OCI-LY7 (cell line): Measurements from ENCODE around the gene ADGRF1. TPM values are rescaled to one million over a fixed set of nuclear protein-coding genes. Genes with fewer than 3 reads are reported as not detected.
A peak's percentile ranks its signal among the peaks of the same experiment; 100 is the strongest.

Experiments used
- BruUV-seq: library from RNA; stranded (reverse); fragments of 400-500 nt; replicated peaks from 2 replicates; lab custom pipeline; 2021; lab: Mats Ljungman, UMichigan
- CTCF ChIA-PET: fragments of 300-600 bp; sonication (Branson Sonifier 250); formaldehyde crosslinking; loops from one replicate; lab custom pipeline; 2022; ENCODE audit warnings: antibody characterized with exemption; ENCODE audit not compliant: unreplicated experiment; lab: Charles Lee
- POLR2A ChIA-PET: fragments of 300-600 bp; sonication (Branson Sonifier 250); formaldehyde crosslinking; loops from one replicate; lab custom pipeline; 2022; ENCODE audit warnings: antibody characterized with exemption; lab: Charles Lee
- DNase-seq: peaks from one replicate; pipeline ENCODE4 v3.0.0-alpha.2; 2015; ENCODE audit warnings: low spot score
- H2AFZ ChIP-seq: fragments of 200-600 bp; sonication (generic), shearing (Covaris generic); 2 replicates; pipeline ENCODE4 v1.6.1; 2014; ENCODE audit warnings: mild to moderate bottlenecking, antibody characterized with exemption, low read length, moderate library complexity
- H3K27ac ChIP-seq: fragments of 200-600 bp; sonication (generic); 2 replicates; pipeline ENCODE4 v1.5.1; 2014; ENCODE audit warnings: mixed run types, low read depth, mild to moderate bottlenecking, moderate library complexity, low read length, inconsistent platforms; ENCODE audit not compliant: poor library complexity, severe bottlenecking
- H3K36me3 ChIP-seq: fragments of 200-600 bp; sonication (generic); 2 replicates; pipeline ENCODE4 v1.6.1; 2014; ENCODE audit warnings: mild to moderate bottlenecking, antibody characterized with exemption, low read length, moderate library complexity, mixed read lengths; ENCODE audit not compliant: insufficient read depth
- H3K4me1 ChIP-seq: fragments of 200-600 bp; sonication (generic); 2 replicates; pipeline ENCODE4 v1.5.1; 2014; ENCODE audit warnings: mild to moderate bottlenecking, low read length; ENCODE audit not compliant: insufficient read depth, poor library complexity, severe bottlenecking
- H3K4me2 ChIP-seq: fragments of 200-600 bp; sonication (generic); 2 replicates; pipeline ENCODE4 v1.6.1; 2014; ENCODE audit warnings: mild to moderate bottlenecking, low read length
- H3K4me3 ChIP-seq: fragments of 200-600 bp; sonication (generic); 2 replicates; pipeline ENCODE4 v1.5.1; 2014; ENCODE audit warnings: mild to moderate bottlenecking, low read depth, low read length; ENCODE audit not compliant: poor library complexity, severe bottlenecking
- H3K79me2 ChIP-seq: fragments of 200-600 bp; sonication (generic); 2 replicates; pipeline ENCODE4 v1.6.1; 2016; ENCODE audit warnings: low read depth, mild to moderate bottlenecking, low read length, moderate library complexity, mixed read lengths; ENCODE audit not compliant: insufficient read depth
- H3K9me2 ChIP-seq: fragments of 200-600 bp; sonication (generic); 2 replicates; pipeline ENCODE4 v1.6.1; 2016; ENCODE audit warnings: mild to moderate bottlenecking, low read length, mixed read lengths; ENCODE audit not compliant: insufficient read depth
- H3K9me3 ChIP-seq: fragments of 200-600 bp; sonication (generic); 2 replicates; pipeline ENCODE4 v1.6.1; 2014; ENCODE audit warnings: mild to moderate bottlenecking, mixed run types, low read length, mixed read lengths
- H4K20me1 ChIP-seq: fragments of 200-600 bp; sonication (generic); 2 replicates; pipeline ENCODE4 v1.6.1; 2014; ENCODE audit warnings: mild to moderate bottlenecking, antibody characterized with exemption, low read length, moderate library complexity, mixed read lengths; ENCODE audit not compliant: insufficient read depth
- CTCF ChIP-seq: fragments of 200-600 bp; sonication (generic); conservative IDR thresholded peaks from 2 replicates; pipeline ENCODE4 v1.5.1; 2014; ENCODE audit warnings: mild to moderate bottlenecking, antibody characterized with exemption, low read length, moderate library complexity, mixed read lengths
- EZH2phosphoT487 ChIP-seq: fragments of 200-600 bp; sonication (generic); IDR thresholded peaks from 2 replicates; pipeline ENCODE4 v1.6.1; 2018; ENCODE audit warnings: low read depth, borderline replicate concordance, mild to moderate bottlenecking, mixed run types, antibody characterized with exemption, low read length, moderate library complexity, mixed read lengths
- intact Hi-C: fragments of 100-400 bp; cut with micrococcal nuclease; formaldehyde crosslinking; loops from one replicate; pipeline ENCODE4 v1.10.0; 2022; ENCODE audit not compliant: unreplicated experiment
- total RNA-seq, 2 experiments: library from RNA; depleted of rRNA in 1 of 2; stranded (reverse); fragments of >200 nt in 1 of 2; shearing (Covaris generic) in 1 of 2; gene quantifications; 2 replicates each; pipeline ENCODE4 v1.2.3, GENCODE V29; 2014 to 2022

Gene ADGRF1
- total RNA-seq, 2 experiments from 2014 or later = not detected

GRCh38 chr6:47014401-47014800 is 27.7 kb downstream of the ADGRF1 start:
- Histone ChIP-seq H2AFZ (no peak overlapping the region), H3K9me3 (no peaks in the 10 kb centered on the region), H3K9me2 (no peaks in the 10 kb centered on the region), H3K27ac (no peak overlapping the region), H3K36me3 (no peaks in the 10 kb centered on the region), H3K4me2 (no peak overlapping the region), H3K4me3 (no peak overlapping the region), H3K79me2 (no peaks in the 10 kb centered on the region), H3K4me1 (no peaks in the 10 kb centered on the region), H4K20me1 (no peaks in the 10 kb centered on the region)
- DNase-seq = no peak
- BruUV-seq = no TSS peak
- intact Hi-C loops = no loop called here
- TF ChIP-seq EZH2phosphoT487 (no peak), CTCF (no peak)
- ChIA-PET POLR2A (interaction anchor here (0.6 kb wide), 1 partner anchor 982 kb away, joined by 4 read pairs; no protein-coding TSS in a partner anchor), CTCF (no interaction called here)

- no peak overlapping the region for H3K4me2 ChIP-seq
- ChIA-PET CTCF (no interaction called here), POLR2A (no interaction called here)
- DNase-seq = no peak
- H3K27ac ChIP-seq = no peak overlapping the region
- no peaks in the 10 kb centered on the region for H3K4me1 ChIP-seq
- TF ChIP-seq EZH2phosphoT487 = no peak
- peak; percentile 30; the same call in 1 of the 2 replicates for TF ChIP-seq CTCF
- intact Hi-C loops = no loop called here
- H3K79me2 ChIP-seq = no peaks in the 10 kb centered on the region
- no peaks in the 10 kb centered on the region for H3K9me3 ChIP-seq
- H4K20me1 ChIP-seq = no peaks in the 10 kb centered on the region
- no peaks in the 10 kb centered on the region for H3K9me2 ChIP-seq
- no peak overlapping the region for H2AFZ ChIP-seq
- no TSS peak for BruUV-seq
- H3K4me3 ChIP-seq = no peak overlapping the region
- no peaks in the 10 kb centered on the region for H3K36me3 ChIP-seq
These were observed 32.5 kb downstream of the ADGRF1 start for GRCh38 chr6:47009583-47009982.

GRCh38 chr6:47008397-47008763 is 33.8 kb downstream of the ADGRF1 start:
- no peaks in the 10 kb centered on the region for H3K9me3 ChIP-seq
- TF ChIP-seq CTCF (no peak), EZH2phosphoT487 (no peak)
- H3K36me3 ChIP-seq = no peaks in the 10 kb centered on the region
- POLR2A ChIA-PET = no interaction called here
- no peak for DNase-seq
- intact Hi-C loops = no loop called here
- H3K27ac ChIP-seq = no peak overlapping the region
- no peak overlapping the region for H3K4me2 ChIP-seq
- H3K79me2 ChIP-seq = no peaks in the 10 kb centered on the region
- no TSS peak for BruUV-seq
- no peaks in the 10 kb centered on the region for H3K9me2 ChIP-seq
- no peak overlapping the region for H3K4me3 ChIP-seq
- H2AFZ ChIP-seq = no peak overlapping the region
- CTCF ChIA-PET = no interaction called here
- H4K20me1 ChIP-seq = no peaks in the 10 kb centered on the region
- no peaks in the 10 kb centered on the region for H3K4me1 ChIP-seq
